K562 (cell line): ENCODE measurements around the gene ZCCHC4. TPM values are rescaled to one million over a fixed set of nuclear protein-coding genes. Genes with fewer than 3 reads are reported as not detected.
A peak's percentile ranks its signal among the peaks of the same experiment; 100 is the strongest.

Experiments
- CHD2 ChIP-seq: IDR thresholded peaks from 2 replicates; pipeline ENCODE4 v1.6.1; 2011; ENCODE audit warnings: low read depth, low read length
- CREM ChIP-seq: IDR thresholded peaks from 2 replicates; pipeline ENCODE4 v1.6.1; 2014; ENCODE audit warnings: antibody characterized with exemption, low read depth
- FOXM1 ChIP-seq, 2 experiments: fragments of 450-650 bp in 1 of 2; sonication (generic) in 1 of 2; formaldehyde crosslinking in 1 of 2; IDR thresholded peaks; 2 replicates each; pipeline versions ENCODE4 v1.6.1 to v1.9.0; 2017 to 2022; ENCODE audit warnings: low read depth in 2 of 2, mild to moderate bottlenecking in 2 of 2, missing genetic modification reagents in 1 of 2, moderate library complexity in 1 of 2
- HEY1 ChIP-seq: fragments of 250-450 bp; sonication (Bioruptor Pico); IDR thresholded peaks from 2 replicates; pipeline ENCODE4 v1.5.0; 2020; ENCODE audit warnings: mild to moderate bottlenecking, moderate library complexity, borderline replicate concordance
- KLF16 ChIP-seq: IDR thresholded peaks from 2 replicates; pipeline ENCODE4 v1.6.1; 2016; ENCODE audit warnings: antibody characterized with exemption
- NBN ChIP-seq: fragments of 450-650 bp; IDR thresholded peaks from 2 replicates; pipeline ENCODE4 v1.6.1; 2016; ENCODE audit warnings: low read depth, mild to moderate bottlenecking
- NCOR1 ChIP-seq: fragments of 450-650 bp; IDR thresholded peaks from 2 replicates; pipeline ENCODE4 v1.6.1; 2016; ENCODE audit warnings: mild to moderate bottlenecking, moderate library complexity
- SRF ChIP-seq, 2 experiments: fragments of 250-450, 450-650 bp in 1 of 2; sonication (Bioruptor Pico) in 1 of 2; sonication (generic) in 1 of 2; formaldehyde crosslinking; IDR thresholded peaks; 2 replicates each; pipeline versions ENCODE4 v1.5.0 to v1.5.1; 2020 to 2022; ENCODE audit warnings: mild to moderate bottlenecking in 1 of 2, missing genetic modification reagents in 1 of 2
- TAF15 ChIP-seq: fragments of 200-400 bp; formaldehyde crosslinking; IDR thresholded peaks from 2 replicates; pipeline ENCODE4 v1.6.1; 2017; ENCODE audit warnings: mild to moderate bottlenecking, low read depth, low read length, moderate library complexity
- TAL1 ChIP-seq: fragments of 450-650 bp; IDR thresholded peaks from 2 replicates; pipeline ENCODE4 v1.6.1; 2016; ENCODE audit warnings: mild to moderate bottlenecking
- TBP ChIP-seq: optimal IDR thresholded peaks from 2 replicates; pipeline ENCODE3; 2011; ENCODE audit warnings: low read depth, low read length, improper control_type of control experiment
- XRCC5 ChIP-seq: fragments of 200-400 bp; formaldehyde crosslinking; IDR thresholded peaks from 2 replicates; pipeline ENCODE4 v1.6.1; 2017; ENCODE audit warnings: low read depth, mild to moderate bottlenecking, low read length
- ZBED1 ChIP-seq: IDR thresholded peaks from 2 replicates; pipeline ENCODE4 v1.6.1; 2014
- polyA plus RNA-seq, 8 experiments: library from polyadenylated mRNA; depleted of rRNA in 4 of 8; stranded (reverse) in 5 of 8; unstranded in 3 of 8; fragments of >200 nt; fragmentation: Nextera tagmentation in 2 of 8; fragmentation: Illumina TruSeq in 1 of 8; extraction: Ambion mirVana in 2 of 8; extraction: Trizol in 1 of 8; gene quantifications; 2 replicates each; pipeline versions ENCODE4 v1.2.1 to v1.2.3, GENCODE V29; 2011 to 2014; ENCODE audit warnings: inconsistent platforms in 1 of 8, missing spikeins in 1 of 8
- total RNA-seq, 7 experiments: library from RNA; depleted of rRNA in 6 of 7; stranded (reverse); fragments of >200 nt in 6 of 7; fragmentation: Illumina TruSeq in 2 of 7; extraction: Trizol in 2 of 7; gene quantifications; 2 replicates each; pipeline versions ENCODE4 v1.2.1 to v1.2.3, GENCODE V29; 2011 to 2021; ENCODE audit warnings: low replicate concordance in 1 of 7
- TF ChIP-seq, protein P1 (sequence below): sonication (generic); IDR thresholded peaks from 2 replicates; pipeline ENCODE4 v1.6.1; 2016
- TF ChIP-seq, protein P2 (sequence below): fragments of 450-650 bp; IDR thresholded peaks from 2 replicates; pipeline ENCODE4 v1.6.1; 2016; ENCODE audit warnings: low read depth

The ZCCHC4 gene
- total and polyA plus RNA-seq, 9 of the 15 experiments (the other 6 are each of a cell fraction or from before 2014, with no cell fraction given), result 5.3 to 26.1 (median 15.2) TPM

DNA sequence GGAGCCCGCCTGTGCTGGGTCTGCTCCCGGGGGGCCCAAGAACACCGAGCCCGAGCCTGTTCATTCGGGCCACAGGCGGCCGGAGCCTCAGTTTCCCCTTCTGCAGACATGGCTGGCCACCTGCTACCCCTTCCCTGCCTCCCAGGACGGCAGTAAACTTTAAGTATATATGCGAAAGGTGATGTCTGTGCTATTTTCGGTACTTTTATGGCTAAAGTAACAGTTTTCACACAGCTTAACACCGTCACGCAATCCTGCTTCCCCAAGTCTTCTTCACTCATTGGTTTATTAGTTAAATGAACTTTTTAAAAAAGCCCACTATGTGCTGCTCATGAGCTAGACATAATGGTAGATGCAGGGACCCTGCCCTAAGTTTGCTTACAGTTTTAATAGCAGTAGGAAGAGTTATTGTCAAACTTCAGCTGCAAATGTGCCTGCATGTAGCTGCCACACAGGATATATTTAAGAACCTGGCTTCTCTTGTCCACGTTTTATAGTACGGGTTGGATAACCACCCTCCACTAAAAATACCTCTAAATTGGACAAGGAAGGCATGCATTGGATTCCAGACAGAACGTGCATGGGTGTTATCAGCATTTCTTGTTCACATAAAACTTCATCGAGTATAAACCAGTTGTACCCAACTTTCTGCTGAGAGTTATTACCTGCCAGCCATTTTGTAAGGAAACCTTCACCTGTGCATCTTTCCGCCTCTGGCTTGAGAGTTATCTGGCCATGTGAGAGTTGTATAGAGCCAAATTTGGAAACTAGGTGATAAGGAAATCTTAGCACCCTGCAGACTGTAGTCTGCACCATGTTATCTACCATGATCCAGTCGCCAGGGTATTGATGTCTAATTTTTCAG, 65.2 kb downstream of the ZCCHC4 start (continued):
- TF ChIP-seq XRCC5, result no peak
- no peak for TF ChIP-seq CREM
- TF ChIP-seq NBN, result no peak
- no peak for TF ChIP-seq KLF16
- TF ChIP-seq HEY1, result no peak
- TF ChIP-seq FOXM1 (IDR thresholded peaks at IDR 0.05; ENCODE audit: low read depth), result no peak
- no peak for TF ChIP-seq FOXM1 (CRISPR knock-in tag; IDR thresholded peaks at IDR 0.05; ENCODE audit: low read depth)
- no peak for TF ChIP-seq TAF15
- TF ChIP-seq, protein P1, sequence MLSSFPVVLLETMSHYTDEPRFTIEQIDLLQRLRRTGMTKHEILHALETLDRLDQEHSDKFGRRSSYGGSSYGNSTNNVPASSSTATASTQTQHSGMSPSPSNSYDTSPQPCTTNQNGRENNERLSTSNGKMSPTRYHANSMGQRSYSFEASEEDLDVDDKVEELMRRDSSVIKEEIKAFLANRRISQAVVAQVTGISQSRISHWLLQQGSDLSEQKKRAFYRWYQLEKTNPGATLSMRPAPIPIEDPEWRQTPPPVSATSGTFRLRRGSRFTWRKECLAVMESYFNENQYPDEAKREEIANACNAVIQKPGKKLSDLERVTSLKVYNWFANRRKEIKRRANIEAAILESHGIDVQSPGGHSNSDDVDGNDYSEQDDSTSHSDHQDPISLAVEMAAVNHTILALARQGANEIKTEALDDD, result no peak
- TF ChIP-seq, protein P2, sequence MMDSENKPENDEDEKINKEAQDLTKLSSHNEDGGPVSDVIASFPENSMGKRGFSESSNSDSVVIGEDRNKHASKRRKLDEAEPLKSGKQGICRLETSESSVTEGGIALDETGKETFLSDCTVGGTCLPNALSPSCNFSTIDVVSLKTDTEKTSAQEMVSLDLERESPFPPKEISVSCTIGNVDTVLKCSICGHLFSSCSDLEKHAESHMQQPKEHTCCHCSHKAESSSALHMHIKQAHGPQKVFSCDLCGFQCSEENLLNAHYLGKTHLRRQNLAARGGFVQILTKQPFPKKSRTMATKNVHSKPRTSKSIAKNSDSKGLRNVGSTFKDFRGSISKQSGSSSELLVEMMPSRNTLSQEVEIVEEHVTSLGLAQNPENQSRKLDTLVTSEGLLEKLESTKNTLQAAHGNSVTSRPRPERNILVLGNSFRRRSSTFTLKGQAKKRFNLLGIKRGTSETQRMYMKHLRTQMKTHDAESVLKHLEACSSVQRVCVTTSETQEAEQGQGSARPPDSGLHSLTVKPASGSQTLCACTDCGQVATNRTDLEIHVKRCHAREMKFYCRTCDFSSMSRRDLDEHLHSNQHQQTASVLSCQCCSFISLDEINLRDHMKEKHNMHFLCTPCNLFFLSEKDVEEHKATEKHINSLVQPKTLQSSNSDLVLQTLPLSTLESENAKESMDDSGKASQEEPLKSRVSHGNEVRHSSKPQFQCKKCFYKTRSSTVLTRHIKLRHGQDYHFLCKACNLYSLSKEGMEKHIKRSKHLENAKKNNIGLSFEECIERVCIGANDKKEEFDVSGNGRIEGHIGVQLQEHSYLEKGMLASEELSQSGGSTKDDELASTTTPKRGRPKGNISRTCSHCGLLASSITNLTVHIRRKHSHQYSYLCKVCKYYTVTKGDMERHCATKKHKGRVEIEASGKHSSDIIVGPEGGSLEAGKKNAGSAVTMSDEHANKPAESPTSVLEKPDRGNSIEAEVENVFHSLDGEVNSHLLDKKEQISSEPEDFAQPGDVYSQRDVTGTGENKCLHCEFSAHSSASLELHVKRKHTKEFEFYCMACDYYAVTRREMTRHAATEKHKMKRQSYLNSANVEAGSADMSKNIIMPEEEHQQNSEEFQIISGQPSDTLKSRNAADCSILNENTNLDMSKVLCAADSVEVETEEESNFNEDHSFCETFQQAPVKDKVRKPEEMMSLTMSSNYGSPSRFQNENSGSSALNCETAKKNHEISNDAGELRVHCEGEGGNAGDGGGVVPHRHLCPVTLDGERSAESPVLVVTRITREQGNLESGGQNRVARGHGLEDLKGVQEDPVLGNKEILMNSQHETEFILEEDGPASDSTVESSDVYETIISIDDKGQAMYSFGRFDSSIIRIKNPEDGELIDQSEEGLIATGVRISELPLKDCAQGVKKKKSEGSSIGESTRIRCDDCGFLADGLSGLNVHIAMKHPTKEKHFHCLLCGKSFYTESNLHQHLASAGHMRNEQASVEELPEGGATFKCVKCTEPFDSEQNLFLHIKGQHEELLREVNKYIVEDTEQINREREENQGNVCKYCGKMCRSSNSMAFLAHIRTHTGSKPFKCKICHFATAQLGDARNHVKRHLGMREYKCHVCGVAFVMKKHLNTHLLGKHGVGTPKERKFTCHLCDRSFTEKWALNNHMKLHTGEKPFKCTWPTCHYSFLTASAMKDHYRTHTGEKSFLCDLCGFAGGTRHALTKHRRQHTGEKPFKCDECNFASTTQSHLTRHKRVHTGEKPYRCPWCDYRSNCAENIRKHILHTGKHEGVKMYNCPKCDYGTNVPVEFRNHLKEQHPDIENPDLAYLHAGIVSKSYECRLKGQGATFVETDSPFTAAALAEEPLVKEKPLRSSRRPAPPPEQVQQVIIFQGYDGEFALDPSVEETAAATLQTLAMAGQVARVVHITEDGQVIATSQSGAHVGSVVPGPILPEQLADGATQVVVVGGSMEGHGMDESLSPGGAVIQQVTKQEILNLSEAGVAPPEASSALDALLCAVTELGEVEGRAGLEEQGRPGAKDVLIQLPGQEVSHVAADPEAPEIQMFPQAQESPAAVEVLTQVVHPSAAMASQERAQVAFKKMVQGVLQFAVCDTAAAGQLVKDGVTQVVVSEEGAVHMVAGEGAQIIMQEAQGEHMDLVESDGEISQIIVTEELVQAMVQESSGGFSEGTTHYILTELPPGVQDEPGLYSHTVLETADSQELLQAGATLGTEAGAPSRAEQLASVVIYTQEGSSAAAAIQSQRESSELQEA, result no peak
- TF ChIP-seq CHD2, result no peak
- peak; percentile 36; the same call in 1 of the 2 replicates for TF ChIP-seq TAL1
- TF ChIP-seq TBP, result peak; percentile 20
- no peak for TF ChIP-seq ZBED1
- no peak for TF ChIP-seq NCOR1
- 0 out of 4 replicates have a peak, but pooled peaks of 1 of the 2 experiments have one; percentile 18 for TF ChIP-seq SRF (CRISPR knock-in tag; IDR thresholded peaks at IDR 0.05)
